ENCODE measurements around the gene SMG5.

The SMG5 gene

GRCh38 chr1:156281693-156282478, 739 bp downstream of the SMG5 start:
- no peak for DNase-seq (ENCODE audit: low spot score)

- no peak for DNase-seq (ENCODE audit: low spot score)
Measured at GRCh38 chr1:156281281-156281680, 1.3 kb downstream of the SMG5 start.

GRCh38 chr1:156279837-156280236, 2.8 kb downstream of the SMG5 start:
- no peak for DNase-seq (ENCODE audit: low spot score)

DNA sequence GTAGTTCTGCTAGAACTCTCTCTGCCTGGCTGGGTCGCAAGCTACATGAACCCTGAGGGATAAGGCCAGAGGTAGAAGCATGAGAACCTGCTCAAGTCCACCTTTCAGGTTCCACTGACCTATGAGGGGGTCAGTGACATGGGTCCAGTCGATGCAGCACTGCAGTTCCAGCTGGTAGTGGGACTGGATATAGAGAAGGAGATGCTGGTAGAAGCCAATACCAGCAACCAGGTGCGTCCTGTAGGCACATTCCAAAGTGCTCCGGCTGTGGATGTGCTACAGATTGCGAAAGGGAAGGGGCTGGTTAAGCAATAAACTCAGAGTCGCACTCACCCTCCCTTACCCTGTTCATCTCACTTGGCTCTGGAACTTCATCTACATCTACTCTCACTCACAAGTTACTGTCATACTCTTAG, 5.7 kb downstream of the SMG5 start:
- no peak for DNase-seq (ENCODE audit: low spot score)

- DNase-seq (ENCODE audit: low spot score): no peak
Measured at GRCh38 chr1:156276532-156276931, 6.1 kb downstream of the SMG5 start.

DNA sequence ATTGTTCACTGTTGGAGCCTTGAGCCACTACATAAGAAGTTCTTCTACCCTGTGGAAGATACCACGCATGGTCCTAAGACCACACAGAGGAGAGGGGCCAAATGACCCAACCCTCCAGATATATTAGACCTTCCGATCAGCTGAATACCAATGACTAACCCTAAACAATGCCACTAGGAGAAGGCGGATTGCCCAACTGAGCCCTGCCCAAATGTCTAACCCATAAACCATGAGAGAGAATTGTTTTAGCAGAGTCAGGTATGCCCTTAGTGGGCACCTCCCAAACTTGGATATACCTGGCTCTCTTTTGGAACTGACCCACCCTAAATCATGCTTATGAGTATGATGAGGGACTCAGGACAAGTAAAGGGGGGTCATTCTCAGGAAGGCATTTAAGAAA, 12.3 kb downstream of the SMG5 start:
- DNase-seq (ENCODE audit: low spot score): no peak

- no peak for DNase-seq (ENCODE audit: low spot score)
Measured at GRCh38 chr1:156268336-156268735, 14.3 kb downstream of the SMG5 start.

DNA sequence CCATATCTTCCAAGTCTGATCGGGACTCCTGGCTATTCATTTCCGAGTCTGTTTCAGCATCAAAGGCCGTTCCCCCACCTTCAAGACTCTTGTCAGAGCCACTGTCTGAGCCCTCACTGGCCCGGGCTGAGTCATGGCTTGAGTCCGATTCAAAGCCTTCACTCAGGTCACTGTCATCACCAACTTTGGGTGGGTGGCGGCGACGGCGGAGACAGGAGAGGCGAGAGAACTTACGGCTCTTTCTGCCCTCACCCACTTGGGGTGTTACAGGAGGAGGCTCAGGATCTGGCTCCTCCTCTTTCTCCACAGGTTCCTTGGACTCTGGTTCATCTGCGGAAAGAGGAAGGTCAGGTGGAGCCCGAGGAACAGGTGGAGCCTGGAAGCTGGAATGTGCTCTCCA, 16.6 kb downstream of the SMG5 start:
- DNase-seq (ENCODE audit: low spot score): no peak

- DNase-seq (ENCODE audit: low spot score): no peak
Measured at GRCh38 chr1:156263288-156263655, 19.4 kb downstream of the SMG5 start.

GRCh38 chr1:156262461-156263287, 20.0 kb downstream of the SMG5 start:
- no peak for DNase-seq (ENCODE audit: low spot score)

DNA sequence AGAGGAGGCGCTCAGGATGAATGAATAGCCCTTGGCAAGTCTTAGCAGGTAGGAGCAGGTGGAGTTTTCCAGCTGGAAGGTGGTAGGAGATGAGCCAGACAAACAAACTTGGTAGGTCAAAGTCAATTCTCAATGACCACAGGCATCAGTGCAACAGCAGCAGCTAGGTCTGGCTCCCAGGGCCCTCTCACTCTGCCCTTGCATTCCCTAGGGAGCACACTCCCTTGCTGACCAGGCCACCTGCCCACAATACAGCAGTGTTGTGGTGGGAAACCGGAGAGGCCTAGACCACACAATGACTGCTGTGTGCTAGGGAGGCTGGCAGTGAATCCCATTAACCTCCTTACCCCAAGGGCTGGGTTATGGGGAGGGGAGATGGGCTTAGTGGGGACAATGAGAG, 21.7 kb downstream of the SMG5 start:
- no peak for DNase-seq (ENCODE audit: low spot score)

DNA sequence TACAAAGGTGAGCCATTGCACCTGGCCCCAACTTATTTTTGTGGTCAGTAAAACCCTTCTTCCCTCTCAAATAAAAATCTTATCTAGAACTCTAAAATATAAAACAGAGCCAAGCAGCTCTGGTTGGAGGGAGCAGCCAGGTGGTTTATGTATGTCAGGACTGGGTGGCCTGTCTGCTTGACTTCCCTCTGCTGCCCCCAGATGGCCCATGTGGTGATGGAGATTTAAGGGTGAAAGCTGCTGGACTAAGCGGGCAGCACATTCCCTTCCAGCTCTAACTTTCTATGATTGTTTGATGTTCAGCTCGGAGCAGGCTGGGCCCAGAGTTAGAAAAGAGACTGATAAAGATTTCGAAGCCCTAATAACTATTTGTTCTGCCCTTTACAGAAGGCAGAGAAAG, 22.8 kb downstream of the SMG5 start:
- DNase-seq (ENCODE audit: low spot score): no peak

DNA sequence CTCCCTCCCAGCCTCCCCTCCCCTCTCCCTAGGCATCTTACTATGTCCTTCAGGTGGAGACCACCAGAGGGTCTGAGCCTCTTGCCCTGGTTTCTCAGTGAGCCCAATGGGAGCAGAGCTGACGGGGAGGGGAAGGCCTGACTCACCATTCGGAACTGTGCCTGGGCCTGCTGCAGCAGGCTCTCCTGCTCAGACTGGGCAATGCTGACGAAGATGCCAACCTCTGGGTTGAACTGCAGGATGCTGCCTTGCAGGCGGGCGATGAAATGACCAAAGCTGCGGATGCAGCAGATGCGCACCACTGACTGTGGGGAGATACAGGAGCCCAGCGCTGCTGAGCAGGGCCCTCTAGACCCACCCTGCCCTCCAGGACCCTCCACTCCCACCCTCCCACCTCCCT, 23.8 kb downstream of the SMG5 start:
- no peak for DNase-seq (ENCODE audit: low spot score)

DNA sequence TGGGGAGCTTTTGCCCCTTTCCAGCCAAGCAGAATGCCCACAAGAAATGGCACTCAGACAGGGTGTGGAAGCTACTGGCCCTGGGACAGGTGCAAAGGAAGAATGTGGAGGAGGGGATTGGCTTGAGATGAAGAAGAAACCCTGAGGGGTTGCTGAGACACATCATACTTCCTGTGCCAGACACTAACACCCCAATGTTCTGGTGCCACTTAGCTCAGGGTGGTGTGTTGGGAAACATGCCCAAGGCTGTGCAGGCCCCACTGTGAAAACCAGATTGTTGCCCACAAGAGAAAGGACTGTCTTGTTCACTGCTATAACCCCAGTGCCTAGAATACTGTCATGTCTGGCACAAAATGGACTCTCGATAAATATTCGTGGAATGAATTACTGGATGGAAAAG, 24.9 kb downstream of the SMG5 start:
- no peak for DNase-seq (ENCODE audit: low spot score)

- DNase-seq (ENCODE audit: low spot score): no peak
Measured at GRCh38 chr1:156253634-156254033, 29.0 kb downstream of the SMG5 start.

DNA sequence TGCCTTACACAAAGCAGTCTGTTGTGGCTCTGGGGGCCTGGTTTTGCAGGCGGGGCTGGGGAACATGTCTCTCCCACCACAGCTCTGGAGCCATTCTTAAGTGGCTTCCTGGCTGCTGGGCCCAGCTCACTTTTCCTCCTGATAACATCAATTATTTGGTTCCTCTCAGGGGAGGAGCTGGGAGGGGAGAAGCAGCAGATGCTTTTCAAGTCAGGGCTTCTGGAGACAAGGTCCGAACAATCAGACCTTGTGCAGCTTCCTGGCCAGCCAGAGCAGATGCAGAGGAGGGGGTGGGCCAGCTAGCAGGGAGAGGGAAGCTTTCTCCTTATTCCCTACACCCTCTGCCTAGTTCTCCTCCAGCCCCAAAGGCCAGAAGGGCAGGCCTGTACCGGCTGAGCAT, 31.1 kb downstream of the SMG5 start:
- DNase-seq (ENCODE audit: low spot score): no peak

DNA sequence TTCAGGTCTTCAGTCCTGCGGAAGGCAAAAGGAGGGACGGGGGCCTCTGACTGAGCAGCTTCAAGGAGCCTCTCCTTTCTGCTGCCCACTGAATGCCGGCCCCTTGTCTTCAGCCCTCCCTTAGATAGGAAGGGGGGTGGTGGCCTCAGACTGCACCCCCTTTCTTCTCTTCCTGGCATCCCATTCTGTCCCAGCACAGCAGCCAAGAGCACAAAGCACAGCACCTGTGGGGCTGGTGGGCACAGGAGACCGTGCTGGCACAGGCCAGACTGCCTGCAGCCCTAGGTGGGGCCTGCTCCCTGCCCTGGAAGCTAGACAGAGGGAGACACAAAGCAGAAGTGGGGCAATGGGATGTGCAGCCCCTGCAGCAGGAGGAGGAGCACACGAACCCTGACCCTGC, 33.0 kb downstream of the SMG5 start:
- DNase-seq (ENCODE audit: low spot score): no peak

DNA sequence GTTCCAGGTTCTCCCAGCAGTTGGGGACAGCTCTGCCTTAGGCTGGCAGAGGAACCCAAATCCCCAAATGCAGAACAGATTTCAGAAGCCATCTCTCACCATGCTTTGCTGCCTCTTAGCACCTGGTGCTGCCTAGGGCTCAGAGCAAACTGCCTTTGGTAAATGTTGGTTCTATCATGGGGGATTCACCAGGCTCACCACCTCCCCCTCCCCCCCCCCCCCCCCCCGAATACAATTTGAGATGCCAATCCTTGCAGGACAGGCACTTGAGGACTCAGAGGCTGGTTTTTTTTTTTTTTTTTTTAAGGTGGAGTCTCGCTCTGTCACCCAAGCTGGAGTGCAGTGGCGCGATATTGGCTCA, 34.3 kb downstream of the SMG5 start:
- DNase-seq (ENCODE audit: low spot score): no peak

- DNase-seq (ENCODE audit: low spot score): no peak
Measured at GRCh38 chr1:156247460-156248322, 34.9 kb downstream of the SMG5 start, which contains the start of gene PAQR6. TSS of gene PAQR6 (minus strand) at chr1:156248056. CDS start at chr1:156246731, 1,325 bp downstream.

- no peak for DNase-seq (ENCODE audit: low spot score)
Measured at GRCh38 chr1:156246781-156247459, 35.7 kb downstream of the SMG5 start.

- DNase-seq (ENCODE audit: low spot score): no peak
Measured at GRCh38 chr1:156246241-156246780, 36.3 kb downstream of the SMG5 start.

All from CD4-positive, alpha-beta T cell treated with Interleukin-6 at 100 ng/mL for 8 hours (primary cell).